ENCODE measurements around the gene ADCY2.
A peak's percentile ranks its signal among the peaks of the same experiment; 100 is the strongest.

ADCY2 gene

DNA sequence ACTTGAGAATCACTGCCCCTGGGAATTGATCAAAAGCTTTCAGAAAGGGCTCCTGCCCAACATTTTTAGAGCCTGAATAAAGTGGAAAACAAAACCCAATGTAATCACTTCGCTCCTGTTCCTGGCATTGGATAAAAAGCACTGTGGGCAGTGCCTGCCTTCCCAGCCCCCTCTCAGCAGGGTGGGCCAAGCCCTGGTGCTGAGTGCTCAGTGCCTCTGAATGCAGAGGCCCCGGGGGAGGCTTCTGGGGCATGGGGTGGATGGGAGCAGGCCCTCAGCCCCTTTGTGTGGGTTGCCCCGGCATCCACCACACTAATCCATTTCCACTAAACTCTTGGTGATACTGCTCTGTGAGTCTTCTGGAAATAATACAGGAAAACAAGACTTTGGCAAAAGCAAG, 399.4 kb downstream of the ADCY2 start:
- H3K36me3 ChIP-seq (ENCODE audit: control insufficient read depth in 2 of 2, insufficient read depth in 1 of 2, low read length in 2 of 2) = no peaks in the 10 kb centered on the region
- H3K27ac ChIP-seq (ENCODE audit: extremely low read depth, low read depth, low read length) = no peak overlapping the region
- no peaks in the 10 kb centered on the region for H3K4me1 ChIP-seq (ENCODE audit: control insufficient read depth, insufficient read depth, low read length)
- no peak overlapping the region for H3K4me3 ChIP-seq (ENCODE audit: low read depth, low read length)
- TF ChIP-seq ZNF211 (tag by site-specific recombination; IDR thresholded peaks at IDR 0.05; ENCODE audit: low read depth) = no peak
- ChIA-PET CTCF (interaction anchor here (2.0 to 2.6 kb wide), 2 partner anchors 10 to 21 kb away, joined by 5 to 12 read pairs; no protein-coding TSS in a partner anchor), POLR2A (no interaction called here)
- H3K9me3 ChIP-seq (ENCODE audit: control insufficient read depth, insufficient read depth, low read depth, low read length) = no peaks in the 10 kb centered on the region

DNA sequence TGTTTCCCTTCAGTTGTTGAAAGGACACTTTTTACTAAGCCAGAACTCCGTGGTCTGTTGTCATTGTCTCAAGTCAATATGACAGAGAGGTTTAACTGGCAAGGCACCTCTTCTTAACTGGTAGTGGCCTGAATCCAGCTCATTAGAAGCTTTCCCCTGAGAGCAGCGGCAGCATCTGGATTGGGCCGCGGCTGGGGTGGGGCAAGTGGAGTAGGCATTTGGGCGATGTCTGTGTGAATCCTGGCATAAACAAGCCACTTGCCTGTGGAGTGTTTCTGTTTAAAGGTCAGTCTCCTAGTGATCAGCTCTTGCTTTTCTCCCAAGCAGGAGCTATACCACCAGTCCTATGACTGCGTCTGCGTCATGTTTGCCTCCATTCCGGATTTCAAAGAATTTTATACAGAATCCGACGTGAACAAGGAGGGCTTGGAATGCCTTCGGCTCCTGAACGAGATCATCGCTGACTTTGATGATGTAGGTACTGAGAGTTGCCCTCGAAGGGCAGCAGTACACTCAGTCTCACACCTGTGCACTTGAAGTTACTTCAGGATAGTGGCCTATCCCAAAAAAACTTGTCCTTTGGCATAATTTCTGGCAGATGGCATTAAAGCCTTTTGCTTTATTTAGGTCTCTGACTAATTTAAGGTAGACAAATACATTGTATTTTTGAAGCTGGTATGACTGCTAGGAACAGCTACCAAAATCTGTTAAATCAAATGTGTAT, 406.1 kb downstream of the ADCY2 start:
- POLR2A ChIA-PET = interaction anchor here (0.5 kb wide), 1 partner anchor 764 kb away, joined by 3 read pairs; no protein-coding TSS in a partner anchor
- CTCF ChIA-PET = interaction anchor here (1.2 to 1.5 kb wide), 2 partner anchors 15 to 54 kb away, joined by 4 to 5 read pairs; no protein-coding TSS in a partner anchor
- TF ChIP-seq, protein P1, sequence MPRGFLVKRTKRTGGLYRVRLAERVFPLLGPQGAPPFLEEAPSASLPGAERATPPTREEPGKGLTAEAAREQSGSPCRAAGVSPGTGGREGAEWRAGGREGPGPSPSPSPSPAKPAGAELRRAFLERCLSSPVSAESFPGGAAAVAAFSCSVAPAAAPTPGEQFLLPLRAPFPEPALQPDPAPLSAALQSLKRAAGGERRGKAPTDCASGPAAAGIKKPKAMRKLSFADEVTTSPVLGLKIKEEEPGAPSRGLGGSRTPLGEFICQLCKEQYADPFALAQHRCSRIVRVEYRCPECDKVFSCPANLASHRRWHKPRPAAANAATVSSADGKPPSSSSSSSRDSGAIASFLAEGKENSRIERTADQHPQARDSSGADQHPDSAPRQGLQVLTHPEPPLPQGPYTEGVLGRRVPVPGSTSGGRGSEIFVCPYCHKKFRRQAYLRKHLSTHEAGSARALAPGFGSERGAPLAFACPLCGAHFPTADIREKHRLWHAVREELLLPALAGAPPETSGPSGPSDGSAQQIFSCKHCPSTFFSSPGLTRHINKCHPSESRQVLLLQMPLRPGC (tag by site-specific recombination; IDR thresholded peaks at IDR 0.05) = no peak
- Histone ChIP-seq H3K36me3 (ENCODE audit: control insufficient read depth in 2 of 2, insufficient read depth in 1 of 2, low read length in 2 of 2) (no peaks in the 10 kb centered on the region), H3K4me3 (ENCODE audit: low read depth, low read length) (no peak overlapping the region), H3K4me1 (ENCODE audit: control insufficient read depth, insufficient read depth, low read length) (no peaks in the 10 kb centered on the region), H3K9me3 (ENCODE audit: control insufficient read depth, insufficient read depth, low read depth, low read length) (no peaks in the 10 kb centered on the region), H3K27ac (ENCODE audit: extremely low read depth, low read depth, low read length) (no peak overlapping the region)

DNA sequence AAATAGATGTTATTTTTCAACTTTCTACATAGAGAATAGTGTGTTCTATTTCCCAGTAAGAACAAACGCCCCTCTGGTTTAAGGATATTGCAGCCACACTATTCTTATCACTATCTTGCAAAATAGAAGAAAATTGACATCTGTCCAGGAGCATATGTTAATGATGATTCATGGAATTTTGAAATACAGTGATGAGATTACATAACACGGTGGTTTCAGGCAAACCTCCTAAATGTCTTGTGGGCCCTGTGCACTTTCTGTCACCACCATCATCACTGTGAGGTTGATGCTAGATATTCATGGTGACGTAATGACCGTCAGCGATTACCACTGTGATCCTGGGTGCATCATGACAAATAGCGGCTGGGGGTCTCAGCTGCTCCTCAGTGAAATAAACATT, 406.9 kb downstream of the ADCY2 start:
- no peaks in the 10 kb centered on the region for H3K36me3 ChIP-seq (ENCODE audit: control insufficient read depth in 2 of 2, insufficient read depth in 1 of 2, low read length in 2 of 2)
- ChIA-PET POLR2A (no interaction called here), CTCF (interaction anchor here (1.6 kb wide), 1 partner anchor 48 kb away, joined by 7 read pairs; no protein-coding TSS in a partner anchor)
- TF ChIP-seq OSR2 (tag by site-specific recombination; IDR thresholded peaks at IDR 0.05) (no peak), ZNF658 (tag by site-specific recombination; IDR thresholded peaks at IDR 0.05) (no peak)
- TF ChIP-seq, protein P2, sequence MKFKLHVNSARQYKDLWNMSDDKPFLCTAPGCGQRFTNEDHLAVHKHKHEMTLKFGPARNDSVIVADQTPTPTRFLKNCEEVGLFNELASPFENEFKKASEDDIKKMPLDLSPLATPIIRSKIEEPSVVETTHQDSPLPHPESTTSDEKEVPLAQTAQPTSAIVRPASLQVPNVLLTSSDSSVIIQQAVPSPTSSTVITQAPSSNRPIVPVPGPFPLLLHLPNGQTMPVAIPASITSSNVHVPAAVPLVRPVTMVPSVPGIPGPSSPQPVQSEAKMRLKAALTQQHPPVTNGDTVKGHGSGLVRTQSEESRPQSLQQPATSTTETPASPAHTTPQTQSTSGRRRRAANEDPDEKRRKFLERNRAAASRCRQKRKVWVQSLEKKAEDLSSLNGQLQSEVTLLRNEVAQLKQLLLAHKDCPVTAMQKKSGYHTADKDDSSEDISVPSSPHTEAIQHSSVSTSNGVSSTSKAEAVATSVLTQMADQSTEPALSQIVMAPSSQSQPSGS (tag by site-specific recombination; IDR thresholded peaks at IDR 0.05; ENCODE audit: low read depth) = peak; percentile 69; the same call in 1 of the 2 replicates
- no peak overlapping the region for H3K4me3 ChIP-seq (ENCODE audit: low read depth, low read length)
- no peaks in the 10 kb centered on the region for H3K4me1 ChIP-seq (ENCODE audit: control insufficient read depth, insufficient read depth, low read length)
- no peak overlapping the region for H3K27ac ChIP-seq (ENCODE audit: extremely low read depth, low read depth, low read length)
- no peaks in the 10 kb centered on the region for H3K9me3 ChIP-seq (ENCODE audit: control insufficient read depth, insufficient read depth, low read depth, low read length)

- POLR2A ChIA-PET = no interaction called here
- no peak overlapping the region for H3K27ac ChIP-seq (ENCODE audit: extremely low read depth, low read depth, low read length)
- TF ChIP-seq EGR2 (tag by site-specific recombination; IDR thresholded peaks at IDR 0.05; ENCODE audit: low read depth) (no peak), ZNF596 (tag by site-specific recombination; IDR thresholded peaks at IDR 0.05) (peak; percentile 45; the same call in 1 of the 2 replicates), ZNF600 (tag by site-specific recombination; IDR thresholded peaks at IDR 0.05) (no peak)
- no peaks in the 10 kb centered on the region for H3K4me1 ChIP-seq (ENCODE audit: control insufficient read depth, insufficient read depth, low read length)
- H3K36me3 ChIP-seq (ENCODE audit: control insufficient read depth in 2 of 2, insufficient read depth in 1 of 2, low read length in 2 of 2) = no peaks in the 10 kb centered on the region
- no peak overlapping the region for H3K4me3 ChIP-seq (ENCODE audit: low read depth, low read length)
- CTCF ChIA-PET = interaction anchor here (0.6 to 1.6 kb wide), 8 partner anchors 10 to 1420 kb away, joined by 3 to 7 read pairs (median 4); no protein-coding TSS in a partner anchor
- H3K9me3 ChIP-seq (ENCODE audit: control insufficient read depth, insufficient read depth, low read depth, low read length) = no peaks in the 10 kb centered on the region
Measured at GRCh38 chr5:7803937-7804336, 408.0 kb downstream of the ADCY2 start.

GRCh38 chr5:7805379-7805778, 409.4 kb downstream of the ADCY2 start:
- POLR2A ChIA-PET = no interaction called here
- no peaks in the 10 kb centered on the region for H3K4me1 ChIP-seq (ENCODE audit: control insufficient read depth, insufficient read depth, low read length)
- no peak overlapping the region for H3K4me3 ChIP-seq (ENCODE audit: low read depth, low read length)
- H3K36me3 ChIP-seq (ENCODE audit: control insufficient read depth in 2 of 2, insufficient read depth in 1 of 2, low read length in 2 of 2) = no peaks in the 10 kb centered on the region
- CTCF ChIA-PET = interaction anchor here (0.7 to 1.6 kb wide), 2 partner anchors 10 to 1002 kb away, joined by 3 to 5 read pairs; no protein-coding TSS in a partner anchor
- no peaks in the 10 kb centered on the region for H3K9me3 ChIP-seq (ENCODE audit: control insufficient read depth, insufficient read depth, low read depth, low read length)
- no peak overlapping the region for H3K27ac ChIP-seq (ENCODE audit: extremely low read depth, low read depth, low read length)
- no peak for TF ChIP-seq ZNF169 (tag by site-specific recombination; IDR thresholded peaks at IDR 0.05)
- TF ChIP-seq SALL2 (tag by site-specific recombination; IDR thresholded peaks at IDR 0.05; ENCODE audit: borderline replicate concordance) = no peak
- TF ChIP-seq ZNF747 (tag by site-specific recombination; IDR thresholded peaks at IDR 0.05) = no peak
- no peak for TF ChIP-seq ZNF16 (tag by site-specific recombination; IDR thresholded peaks at IDR 0.05; ENCODE audit: low read depth)
- no peak for TF ChIP-seq ZNF26 (tag by site-specific recombination; IDR thresholded peaks at IDR 0.05)
- TF ChIP-seq SCRT1 (tag by site-specific recombination; IDR thresholded peaks at IDR 0.05; ENCODE audit: borderline replicate concordance) = no peak
- TF ChIP-seq ZNF138 (tag by site-specific recombination; IDR thresholded peaks at IDR 0.05; ENCODE audit: borderline replicate concordance) = no peak
- no peak for TF ChIP-seq ZNF449 (tag by site-specific recombination; IDR thresholded peaks at IDR 0.05)
- TF ChIP-seq PRDM1 (tag by site-specific recombination; IDR thresholded peaks at IDR 0.05) = no peak

All from HEK293 (cell line).